Endothelial cell of umbilical vein (primary cell): ENCODE measurements around the gene RPS8. TPM values are rescaled to one million over a fixed set of nuclear protein-coding genes. Genes with fewer than 3 reads are reported as not detected.
"Not testable (repeated sequence)": the region's sequence is repeated elsewhere in the genome, so short reads cannot be mapped to it uniquely, and the experiment has no call there.

Experiments used
- BruUV-seq: library from RNA; stranded (reverse); fragments of 400-500 nt; replicated peaks from 2 replicates; lab custom pipeline; 2021; lab: Mats Ljungman, UMichigan
- CTCF ChIA-PET: fragments of 300-600, 350-600 bp; sonication (Branson Sonifier 250); formaldehyde crosslinking; loops from one replicate; lab custom pipeline; 2021; ENCODE audit warnings: antibody characterized with exemption, inconsistent platforms; lab: Charles Lee
- POLR2A ChIA-PET: fragments of 300-600, 350-600 bp; sonication (Branson Sonifier 250); formaldehyde crosslinking; loops from one replicate; lab custom pipeline; 2021; ENCODE audit warnings: antibody characterized with exemption, inconsistent platforms; lab: Charles Lee
- DNase-seq: peaks from one replicate; pipeline ENCODE4 v3.0.0-alpha.2; 2011; ENCODE audit warnings: low read depth, low spot score
- FAIRE-seq: peaks from 2 replicates; lab custom pipeline; 2011; peaks lifted over from hg19 to GRCh38; lab: Jason Lieb, UNC
- H2AFZ ChIP-seq: 2 replicates; pipeline ENCODE4 v1.6.0; 2012; ENCODE audit warnings: low read depth, low read length, control low read depth, inconsistent platforms
- H3K27ac ChIP-seq: 2 replicates; pipeline ENCODE4 v1.5.1; 2011; ENCODE audit warnings: low read depth, mild to moderate bottlenecking, control low read depth, low read length, moderate library complexity; ENCODE audit not compliant: insufficient read depth
- H3K27me3 ChIP-seq, 2 experiments: 2 replicates each; pipeline versions ENCODE4 v1.6.0 to v1.6.1; 2011; ENCODE audit warnings: low read length in 2 of 2, mixed read lengths in 1 of 2; ENCODE audit not compliant: control insufficient read depth in 2 of 2, insufficient read depth in 2 of 2
- H3K36me3 ChIP-seq, 2 experiments: 2 replicates in 1 of 2; 3 replicates in 1 of 2; pipeline ENCODE4 v1.5.1; 2011; ENCODE audit warnings: low read length in 2 of 2, mild to moderate bottlenecking in 1 of 2, moderate library complexity in 1 of 2; ENCODE audit not compliant: control insufficient read depth in 2 of 2, insufficient read depth in 2 of 2; ENCODE audit errors: extremely low read depth in 1 of 2
- H3K4me1 ChIP-seq: 3 replicates; pipeline ENCODE4 v1.5.1; 2011; ENCODE audit warnings: mild to moderate bottlenecking, low read length; ENCODE audit not compliant: control insufficient read depth, insufficient read depth; ENCODE audit errors: extremely low read depth
- H3K4me2 ChIP-seq: 2 replicates; pipeline ENCODE4 v1.6.1; 2011; ENCODE audit warnings: low read length, control low read depth, mixed read lengths; ENCODE audit not compliant: insufficient read depth
- H3K4me3 ChIP-seq, 3 experiments: fragments of 200-600 bp in 1 of 3; sonication (generic), shearing (Covaris generic) in 1 of 3; replicated peaks in 1 of 3; 2 replicates each; pipeline ENCODE4 v1.5.1; 2011 to 2016; ENCODE audit warnings: control low read depth in 3 of 3, low read length in 3 of 3, mild to moderate bottlenecking in 2 of 3, inconsistent platforms in 1 of 3, low read depth in 1 of 3, moderate library complexity in 1 of 3; ENCODE audit not compliant: insufficient read depth in 1 of 3
- H3K79me2 ChIP-seq: 2 replicates; pipeline ENCODE4 v1.6.0; 2012; ENCODE audit warnings: low read length, inconsistent platforms; ENCODE audit not compliant: control insufficient read depth, insufficient read depth
- H3K9ac ChIP-seq: replicated peaks from 2 replicates; pipeline ENCODE3; 2011; ENCODE audit warnings: low read length, control low read depth; ENCODE audit not compliant: insufficient read depth; ENCODE audit errors: extremely low read depth
- H3K9me1 ChIP-seq: replicated peaks from 3 replicates; pipeline ENCODE4 v1.6.0; 2011; ENCODE audit warnings: mild to moderate bottlenecking, low read length; ENCODE audit not compliant: control insufficient read depth, insufficient read depth; ENCODE audit errors: extremely low read depth
- H3K9me3 ChIP-seq: replicated peaks from 2 replicates; pipeline ENCODE4 v1.5.1; 2012; ENCODE audit warnings: low read length, inconsistent platforms; ENCODE audit not compliant: control insufficient read depth, insufficient read depth
- H4K20me1 ChIP-seq: replicated peaks from 2 replicates; pipeline ENCODE3; 2011; ENCODE audit warnings: mild to moderate bottlenecking, low read length; ENCODE audit not compliant: control insufficient read depth, insufficient read depth; ENCODE audit errors: extremely low read depth
- FOS ChIP-seq: IDR thresholded peaks from 2 replicates; pipeline ENCODE4 v1.6.1; 2011; ENCODE audit warnings: mild to moderate bottlenecking, low read length, moderate library complexity, borderline replicate concordance; ENCODE audit not compliant: insufficient read depth
- dilution Hi-C: fragments of 300-500 bp; cut with MboI; formaldehyde crosslinking; loops from one replicate; pipeline ENCODE4 v1.15.0; 2019; ENCODE audit warnings: low sequenced_read_pairs; ENCODE audit not compliant: extremely low pct_ligation_motif_present
- intact Hi-C: fragments of 100-400 bp; cut with micrococcal nuclease; formaldehyde crosslinking; loops from one replicate; pipeline ENCODE4 v1.10.0; 2022
- polyA plus RNA-seq, 4 experiments: library from polyadenylated mRNA; depleted of rRNA in 3 of 4; stranded (reverse) in 3 of 4; unstranded in 1 of 4; fragments of >200 nt; gene quantifications; 2 replicates each; pipeline versions ENCODE4 v1.2.1 to v1.2.3, GENCODE V29; 2011 to 2012; ENCODE audit warnings: missing spikeins in 1 of 4
- total RNA-seq: library from RNA; stranded (reverse); gene quantifications from 2 replicates; pipeline ENCODE4 v1.2.3, GENCODE V29; 2021
- TF ChIP-seq, protein P1 (sequence below): IDR thresholded peaks from 2 replicates; pipeline ENCODE4 v1.6.1; 2011; ENCODE audit not compliant: insufficient read depth, insufficient read length

RPS8 gene
- total and polyA plus RNA-seq, 2 donors (not counting 3 experiments of a cell fraction or from before 2014, with no cell fraction given), result 1,842 to 2,306 TPM

DNA sequence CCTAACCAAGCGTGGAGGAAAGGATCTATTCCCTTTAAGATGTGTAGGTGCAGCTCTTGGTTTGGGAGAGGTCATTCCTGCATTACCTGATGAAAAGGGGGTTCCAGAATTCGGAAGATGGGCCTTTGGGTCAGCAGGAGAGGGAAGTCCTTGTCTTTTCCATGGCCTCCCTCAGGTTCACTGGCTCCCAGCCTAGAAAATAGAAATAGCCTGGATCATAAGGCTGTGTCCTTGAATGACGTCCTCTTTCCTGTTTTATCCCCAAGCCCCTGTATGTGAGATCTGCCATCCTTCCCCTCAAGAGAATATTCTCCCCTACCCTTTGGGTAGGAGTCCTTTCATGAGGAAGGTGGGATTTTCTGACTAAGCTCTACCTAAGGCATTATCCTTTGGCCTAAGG, 14.5 kb upstream of the RPS8 start:
- Histone ChIP-seq H3K9ac (no peak overlapping the region), H3K36me3 (peaks cover 18 to 22% of the 10 kb centered on the region in 2 experiments), H2AFZ (no peak overlapping the region), H3K4me3 (no peak overlapping the region), H3K4me2 (no peak overlapping the region), H3K79me2 (no peaks in the 10 kb centered on the region), H3K9me1 (no peaks in the 10 kb centered on the region), H4K20me1 (no peaks in the 10 kb centered on the region), H3K27me3 (no peaks in the 10 kb centered on the region), H3K4me1 (peaks cover 12% of the 10 kb centered on the region), H3K27ac (no peak overlapping the region), H3K9me3 (no peaks in the 10 kb centered on the region)
- FAIRE-seq, result no peak
- ChIA-PET CTCF (no interaction called here), POLR2A (no interaction called here)
- no peak for TF ChIP-seq FOS
- TF ChIP-seq, protein P1, sequence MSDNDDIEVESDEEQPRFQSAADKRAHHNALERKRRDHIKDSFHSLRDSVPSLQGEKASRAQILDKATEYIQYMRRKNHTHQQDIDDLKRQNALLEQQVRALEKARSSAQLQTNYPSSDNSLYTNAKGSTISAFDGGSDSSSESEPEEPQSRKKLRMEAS, result no peak
- dilution Hi-C loops, result no loop called here
- no TSS peak for BruUV-seq
- intact Hi-C loops, result no loop called here
- DNase-seq, result no peak

DNA sequence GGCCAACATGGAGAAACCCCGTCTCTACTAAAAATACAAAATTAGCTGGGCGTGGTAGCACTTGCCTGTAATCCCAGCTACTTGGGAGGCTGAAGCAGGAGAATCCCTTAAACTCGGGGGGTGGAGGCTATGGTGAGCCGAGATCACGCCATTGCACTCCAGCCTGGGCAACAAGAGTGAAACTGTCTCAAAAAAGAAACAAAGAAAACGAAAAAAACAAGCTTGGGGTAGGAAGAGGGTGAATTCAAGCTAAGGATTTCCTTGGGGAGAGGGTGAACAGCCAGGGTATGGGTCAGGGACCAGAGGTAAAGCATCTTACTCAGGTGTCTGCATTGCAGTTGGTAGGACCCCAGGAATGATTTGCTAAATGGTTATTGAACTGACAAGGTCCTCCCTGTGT, 8.9 kb upstream of the RPS8 start:
- ChIA-PET CTCF (interaction anchor here (0.6 to 2.6 kb wide), 2 partner anchors 35 to 1608 kb away, joined by 3 to 12 read pairs; partner anchors contain the start of gene RNU5D-1), POLR2A (interaction anchor here (1.2 kb wide), 1 partner anchor 9 kb away, joined by 3 read pairs; the partner anchor contains the start of gene RPS8)
- BruUV-seq, H2AFZ ChIP-seq, H3K9me1 ChIP-seq, H3K4me2 ChIP-seq, intact Hi-C loops, FAIRE-seq, H3K9me3 ChIP-seq, H3K4me1 ChIP-seq, dilution Hi-C loops, H4K20me1 ChIP-seq, H3K27me3 ChIP-seq, H3K27ac ChIP-seq, H3K4me3 ChIP-seq, DNase-seq, H3K79me2 ChIP-seq, H3K9ac ChIP-seq: not testable (repeated sequence)
- peaks cover 4 to 14% of the 10 kb centered on the region in 2 experiments for H3K36me3 ChIP-seq
